HG03045 (cell line): ENCODE measurements around the gene MRPL30.
A peak's percentile ranks its signal among the peaks of the same experiment; 100 is the strongest.
"Not testable (repeated sequence)": the region's sequence is repeated elsewhere in the genome, so short reads cannot be mapped to it uniquely, and the experiment has no call there.

ENCODE experiments used
- ATAC-seq: cut with Tn5 transposase; IDR thresholded peaks from one replicate; pipeline ENCODE4 v1.9.1; 2021; ENCODE audit warnings: mild to moderate bottlenecking, moderate library complexity; ENCODE audit not compliant: unreplicated experiment

Gene MRPL30

DNA sequence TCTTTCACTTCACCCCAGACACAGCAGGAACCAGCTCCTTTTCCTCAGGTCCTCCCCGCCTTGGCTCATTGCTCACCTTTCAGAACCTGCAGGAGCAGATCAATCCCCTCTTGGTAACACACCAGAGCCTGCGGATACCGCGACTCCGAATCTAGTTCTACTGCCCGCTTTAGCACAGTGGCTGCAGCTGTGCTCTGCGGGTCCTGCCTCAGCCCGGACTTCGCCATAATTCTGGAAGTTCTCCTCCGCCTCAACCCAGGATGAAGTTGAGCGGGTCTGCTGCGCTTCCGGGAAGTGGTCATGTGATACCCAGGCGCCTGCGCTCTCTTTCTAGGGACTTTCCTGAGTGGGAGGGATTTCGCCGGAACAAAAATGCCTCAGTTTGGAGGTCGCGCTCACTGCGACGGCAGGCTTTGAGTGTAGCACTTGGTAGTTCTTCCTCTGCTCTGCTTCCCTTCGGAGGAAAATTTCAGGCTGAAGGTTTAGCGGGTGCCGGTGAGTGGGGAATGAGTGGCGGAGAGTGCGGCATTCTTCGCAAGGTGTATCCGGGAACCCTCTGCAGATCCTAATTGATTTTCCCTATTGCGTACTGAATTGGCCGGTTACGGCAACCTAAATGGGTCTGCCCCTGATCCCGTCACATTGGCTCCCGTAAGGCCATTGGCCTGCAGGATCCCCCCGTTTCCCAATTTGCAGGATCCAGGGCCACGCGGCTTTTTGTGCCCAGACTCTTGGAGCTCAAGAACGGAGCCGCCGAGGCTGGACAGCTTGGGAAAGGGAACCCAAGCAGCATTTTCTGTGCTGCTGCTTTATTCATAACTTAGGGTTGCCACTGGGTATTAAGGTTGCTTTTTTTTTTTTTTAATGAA lies at the start of gene MRPL30, which contains the start of gene MITD1:
Gene MRPL30, plus strand, starts transcription at position 430 of the 869 bp plus-strand sequence. CDS start 5,020 bp downstream, outside the sequence.
Gene MITD1, minus strand, starts transcription at position 304 of the 869 bp plus-strand sequence. Its CDS starts 77 bp downstream, at position 227.
- peak; percentile 90 for ATAC-seq

DNA sequence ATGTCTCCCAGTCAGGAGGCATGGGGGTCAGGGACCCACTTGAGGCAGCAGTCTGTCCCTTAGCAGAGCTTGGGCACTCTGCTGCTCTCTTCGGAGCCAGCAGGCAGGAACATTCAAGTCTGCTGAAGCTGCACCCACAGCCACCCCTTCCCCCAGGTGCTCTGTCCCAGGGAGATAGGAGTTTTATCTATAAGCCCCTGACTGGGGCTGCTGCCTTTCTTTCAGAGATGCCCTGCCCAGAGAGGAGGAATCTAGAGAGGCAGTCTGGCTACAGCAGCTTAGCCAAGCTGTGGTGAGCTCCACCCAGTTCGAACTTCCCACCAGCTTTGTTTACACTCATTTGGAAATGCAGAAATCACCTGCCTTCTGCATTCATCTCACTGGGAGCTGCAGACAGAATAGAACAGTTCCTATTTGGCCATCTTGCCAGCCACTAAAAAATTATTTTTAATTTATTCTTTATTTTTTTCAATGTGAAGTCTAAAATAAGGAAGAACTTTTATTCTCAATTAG lies 45.9 kb upstream of the MRPL30 start:
- not testable (repeated sequence) for ATAC-seq

DNA sequence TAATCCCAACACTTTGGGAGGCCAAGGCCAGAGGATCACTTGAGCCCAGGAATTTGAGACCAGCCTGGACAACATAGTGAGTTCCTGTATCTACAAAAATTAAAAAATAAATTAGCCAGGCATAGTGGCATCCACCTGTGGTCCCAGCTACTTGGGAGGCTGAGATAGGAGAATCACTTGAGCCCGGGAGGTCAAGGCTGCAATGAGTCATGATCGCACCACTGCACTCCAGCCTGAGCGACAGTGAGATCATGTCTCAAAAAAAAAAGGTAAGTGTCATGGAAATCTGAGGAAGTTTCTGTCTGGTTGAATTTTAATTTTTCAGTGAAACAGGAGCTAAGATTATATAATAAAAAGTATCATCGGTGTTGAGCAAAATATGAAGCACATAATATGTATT lies 42.0 kb upstream of the MRPL30 start:
- no peak for ATAC-seq

- no peak for ATAC-seq
Measured at GRCh38 chr2:99140056-99140859, 40.7 kb upstream of the MRPL30 start.

- ATAC-seq, result peak; percentile 31
Measured at GRCh38 chr2:99140860-99141109, 40.2 kb upstream of the MRPL30 start.

- ATAC-seq, result peak; percentile 92
Measured at GRCh38 chr2:99141110-99142108, 39.6 kb upstream of the MRPL30 start, which contains the start of gene C2orf15. TSS of gene C2orf15 (plus strand) at chr2:99141707. CDS start at chr2:99150559, 8,852 bp downstream.

DNA sequence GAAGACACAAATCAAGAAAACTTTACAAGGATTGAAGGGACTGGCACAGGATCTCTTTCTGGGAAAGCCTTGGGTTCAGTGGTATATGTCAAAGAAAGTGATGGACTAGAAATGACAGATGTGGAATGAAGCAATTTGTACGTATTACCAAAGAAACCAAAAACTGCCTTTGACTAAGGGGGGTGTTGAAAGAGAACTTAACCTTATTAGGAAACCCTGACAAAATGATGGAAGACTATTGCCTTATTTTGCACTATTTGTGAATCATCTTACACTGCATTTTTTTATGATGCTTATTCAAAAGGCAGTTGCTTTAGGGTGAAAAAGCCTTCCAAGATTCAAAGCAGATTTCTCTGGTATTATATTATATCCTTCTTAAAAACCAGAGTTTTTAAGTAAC lies 30.3 kb upstream of the MRPL30 start:
- no peak for ATAC-seq

DNA sequence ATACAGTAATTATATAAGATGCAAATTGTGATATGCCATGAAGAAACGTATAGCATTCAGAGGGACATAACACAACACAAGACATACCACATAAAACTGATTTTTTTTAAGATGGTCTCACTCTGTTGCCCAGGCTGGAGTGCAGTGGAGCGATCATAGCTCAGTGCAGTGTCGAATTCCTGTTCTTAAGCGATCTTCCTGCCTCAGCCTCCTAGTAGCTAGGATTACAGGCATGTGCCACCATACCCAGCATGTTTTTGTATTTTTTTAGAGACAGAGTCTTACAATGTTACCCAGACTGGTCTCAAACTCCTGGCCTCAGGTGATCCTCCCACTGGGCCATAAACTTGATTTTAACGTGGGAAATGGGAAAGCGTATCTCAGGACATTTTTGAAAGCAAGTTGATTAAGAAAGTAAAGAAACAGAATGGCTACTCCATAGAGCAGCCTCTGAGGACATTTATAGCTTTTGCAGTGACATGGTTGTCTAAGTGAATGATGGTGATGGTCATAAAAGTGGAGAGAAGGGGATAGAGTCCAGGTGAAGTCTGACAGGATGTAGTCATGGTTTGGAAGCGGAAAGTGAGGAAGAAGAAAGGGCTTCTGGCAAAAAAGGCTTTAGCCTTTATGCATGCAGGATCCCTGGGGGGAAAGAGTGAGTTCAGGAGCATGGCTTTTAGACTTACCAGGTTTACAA lies 28.6 kb upstream of the MRPL30 start:
- no peak for ATAC-seq

- no peak for ATAC-seq
Measured at GRCh38 chr2:99153921-99154604, 26.9 kb upstream of the MRPL30 start.

- ATAC-seq, result peak; percentile 99
Measured at GRCh38 chr2:99154643-99155536, 26.1 kb upstream of the MRPL30 start, which contains the start of the genes LIPT1 and TSGA10. TSS of gene LIPT1 (plus strand) at chr2:99154967. CDS start at chr2:99161958, 6,991 bp downstream. TSS of gene TSGA10 (minus strand) at chr2:99154942. CDS start at chr2:99109439, 45,503 bp downstream.

- ATAC-seq, result no peak
Measured at GRCh38 chr2:99156891-99157290, 24.1 kb upstream of the MRPL30 start.

DNA sequence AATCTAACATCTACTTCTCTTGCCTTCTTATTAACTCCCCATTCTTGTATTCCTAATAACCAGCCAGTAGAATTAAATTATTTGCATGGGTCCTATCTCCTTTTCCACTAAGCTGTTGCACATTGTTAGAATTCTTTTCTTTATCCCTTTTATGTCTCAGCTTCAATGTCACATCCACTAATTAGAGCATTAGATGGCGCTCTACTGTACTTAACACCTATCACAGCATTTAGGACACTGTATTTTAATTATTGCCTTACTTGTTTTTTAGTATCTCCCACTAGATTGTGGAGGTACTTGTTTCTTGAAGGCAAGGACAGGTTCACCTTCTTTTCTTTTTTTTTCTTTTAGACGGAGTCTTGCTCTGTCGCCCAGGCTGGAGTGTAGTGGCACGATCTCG lies 22.4 kb upstream of the MRPL30 start:
- no peak for ATAC-seq

DNA sequence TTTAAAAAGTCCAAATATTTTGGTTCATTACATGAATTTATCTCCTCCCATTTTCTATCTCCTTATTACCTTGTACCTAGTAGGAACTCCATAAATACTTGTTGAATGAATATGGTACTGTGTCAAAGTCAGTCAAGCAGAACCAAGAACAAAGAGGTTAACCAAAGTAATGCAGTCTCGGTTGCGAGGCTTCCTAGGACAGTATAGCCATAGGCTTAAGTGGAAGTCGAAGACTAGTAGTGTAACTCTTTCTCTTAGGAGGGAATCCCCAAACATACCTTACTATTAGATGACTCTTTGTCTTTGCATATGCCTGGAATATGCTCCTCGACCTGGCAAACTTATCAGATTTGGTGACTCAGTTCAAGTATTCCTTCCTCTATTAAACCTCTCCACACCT lies 21.4 kb upstream of the MRPL30 start:
- ATAC-seq, result no peak

- ATAC-seq, result no peak
Measured at GRCh38 chr2:99166218-99166617, 14.8 kb upstream of the MRPL30 start.

DNA sequence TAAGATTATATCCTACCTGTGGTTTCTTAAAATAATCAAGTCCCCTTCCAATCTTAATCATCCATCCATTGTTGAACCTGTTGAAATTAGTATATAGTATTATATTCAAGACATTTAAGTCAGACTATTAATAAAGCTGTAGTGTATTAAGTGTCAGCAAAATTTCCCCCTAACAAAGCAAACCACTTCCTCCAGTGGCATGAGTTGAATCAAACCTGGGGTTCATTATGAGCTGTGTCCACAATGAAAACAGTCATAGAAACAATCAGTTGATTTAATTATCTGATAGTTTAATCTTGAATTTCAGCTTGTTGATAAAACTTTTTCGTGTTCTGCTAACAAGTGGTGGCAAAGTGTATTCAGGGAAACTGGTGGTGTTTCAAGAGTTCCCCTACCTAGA lies 11.4 kb upstream of the MRPL30 start:
- no peak for ATAC-seq

DNA sequence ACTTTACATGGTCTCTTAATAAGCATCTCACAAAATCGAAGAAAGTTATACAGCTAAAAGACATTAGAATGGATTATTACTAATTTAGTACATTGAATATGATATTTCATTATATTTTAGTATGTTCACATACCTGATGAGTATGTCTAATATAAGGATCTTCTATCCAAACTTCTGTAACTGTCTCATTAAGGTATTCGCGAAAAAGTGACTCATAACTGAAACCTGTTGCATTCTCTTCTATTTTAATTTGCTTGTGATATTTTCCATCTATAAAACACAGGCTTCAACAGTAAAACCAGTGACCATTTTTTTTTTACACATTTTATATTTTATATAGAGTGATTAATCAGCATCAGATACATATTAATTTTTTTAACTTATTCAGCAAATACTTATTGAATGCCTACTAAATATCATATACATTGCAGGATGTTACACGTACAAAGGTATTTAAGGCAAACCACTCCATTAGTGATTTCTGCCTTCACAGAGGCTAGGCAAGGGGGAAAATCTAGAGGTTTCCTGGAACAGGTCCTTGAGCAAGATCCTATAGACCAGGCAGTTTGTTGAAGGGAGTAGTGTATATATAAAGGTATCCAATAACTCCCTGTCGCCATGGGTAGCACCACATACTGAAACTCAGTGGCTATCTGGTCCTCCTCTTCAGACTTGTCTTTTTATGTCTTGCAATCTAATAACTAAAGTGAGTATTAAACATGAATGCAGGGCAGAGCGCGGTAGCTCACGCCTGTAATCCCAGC lies 9.4 kb upstream of the MRPL30 start:
- ATAC-seq, result no peak

GRCh38 chr2:99181624-99182000 lies 628 bp downstream of the MRPL30 start:
- no peak for ATAC-seq
